OCI-LY1 (cell line): ENCODE measurements around the gene NSD1.
"Not testable (repeated sequence)": the region's sequence is repeated elsewhere in the genome, so short reads cannot be mapped to it uniquely, and the experiment has no call there.

ENCODE experiments used
- EZH2 ChIP-seq: fragments of 200-600 bp; sonication (generic), shearing (Covaris generic); IDR thresholded peaks from 2 replicates; pipeline ENCODE4 v1.8.0; 2017; ENCODE audit warnings: borderline replicate concordance, mixed run types, mild to moderate bottlenecking, antibody characterized with exemption, low read length, moderate library complexity, mixed read lengths
- TF ChIP-seq, protein P1 (sequence below): fragments of 200-600 bp; sonication (generic), shearing (Covaris generic); IDR thresholded peaks from 2 replicates; pipeline ENCODE4 v1.5.1; 2017; ENCODE audit warnings: mild to moderate bottlenecking, antibody characterized with exemption, low read length, moderate library complexity, mixed read lengths

DNA sequence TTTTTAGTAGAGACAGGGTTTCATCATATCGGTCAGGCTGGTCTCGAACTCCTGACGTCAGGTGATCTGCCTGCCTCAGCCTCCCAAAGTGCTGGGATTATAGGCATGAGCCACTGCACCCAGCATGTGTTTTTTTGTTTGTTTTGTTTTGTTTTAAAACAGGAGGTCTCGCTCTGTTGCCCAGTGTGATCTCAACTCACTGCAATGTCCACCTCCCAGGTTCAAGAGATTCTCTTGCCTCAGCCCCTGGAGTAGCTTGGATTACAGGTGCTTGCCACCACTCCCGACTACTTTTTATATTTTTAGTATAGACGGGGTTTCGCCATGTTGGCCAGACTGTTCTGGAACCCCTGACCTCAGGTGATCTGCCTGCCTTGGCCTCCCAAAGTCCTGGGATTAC lies 125.1 kb downstream of the NSD1 start:
- TF ChIP-seq, protein P1, sequence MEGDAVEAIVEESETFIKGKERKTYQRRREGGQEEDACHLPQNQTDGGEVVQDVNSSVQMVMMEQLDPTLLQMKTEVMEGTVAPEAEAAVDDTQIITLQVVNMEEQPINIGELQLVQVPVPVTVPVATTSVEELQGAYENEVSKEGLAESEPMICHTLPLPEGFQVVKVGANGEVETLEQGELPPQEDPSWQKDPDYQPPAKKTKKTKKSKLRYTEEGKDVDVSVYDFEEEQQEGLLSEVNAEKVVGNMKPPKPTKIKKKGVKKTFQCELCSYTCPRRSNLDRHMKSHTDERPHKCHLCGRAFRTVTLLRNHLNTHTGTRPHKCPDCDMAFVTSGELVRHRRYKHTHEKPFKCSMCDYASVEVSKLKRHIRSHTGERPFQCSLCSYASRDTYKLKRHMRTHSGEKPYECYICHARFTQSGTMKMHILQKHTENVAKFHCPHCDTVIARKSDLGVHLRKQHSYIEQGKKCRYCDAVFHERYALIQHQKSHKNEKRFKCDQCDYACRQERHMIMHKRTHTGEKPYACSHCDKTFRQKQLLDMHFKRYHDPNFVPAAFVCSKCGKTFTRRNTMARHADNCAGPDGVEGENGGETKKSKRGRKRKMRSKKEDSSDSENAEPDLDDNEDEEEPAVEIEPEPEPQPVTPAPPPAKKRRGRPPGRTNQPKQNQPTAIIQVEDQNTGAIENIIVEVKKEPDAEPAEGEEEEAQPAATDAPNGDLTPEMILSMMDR = not testable (repeated sequence)
- not testable (repeated sequence) for TF ChIP-seq EZH2
